ENCODE results near the gene SPESP1.

GRCh38 chr15:68966996-68967395 lies 36.7 kb downstream of the SPESP1 start:
- no peak for TF ChIP-seq ZNF462 (CRISPR knock-in tag; IDR thresholded peaks at IDR 0.05)
- TF ChIP-seq REST (IDR thresholded peaks at IDR 0.05; ENCODE audit: unreplicated experiment), result no peak
- no peak for TF ChIP-seq NANOG (IDR thresholded peaks at IDR 0.05; ENCODE audit: borderline replicate concordance)
- TF ChIP-seq CTCF (conservative IDR thresholded peaks at IDR 0.05; ENCODE audit: low read depth in 2 of 2), result no peak

All from GM23338 (cell line).